ENCODE results near the gene ZKSCAN5. TPM values are rescaled to one million over a fixed set of nuclear protein-coding genes. Genes with fewer than 3 reads are reported as not detected.

ZKSCAN5 gene
- total RNA-seq, 1 donor from 2014 or later, result 15.3 TPM

GRCh38 chr7:99560834-99561736 lies 56.6 kb downstream of the ZKSCAN5 start:
- H3K4me3 Mint-ChIP-seq (ENCODE audit: unreplicated experiment), result peak overlapping the region; percentile 100
- FAIRE-seq (no peak), DNase-seq (ENCODE audit: low read depth) (no peak)
- no peaks in the 10 kb centered on the region for H3K9me3 ChIP-seq (ENCODE audit: insufficient read depth, low read depth, low read length)
- H4K20me1 ChIP-seq (ENCODE audit: insufficient read depth, low read length), result peaks cover 28% of the 10 kb centered on the region
- H3K36me3 Mint-ChIP-seq (ENCODE audit: low read depth, unreplicated experiment), result peaks cover 25% of the 10 kb centered on the region
- no peaks in the 10 kb centered on the region for H3K9me3 Mint-ChIP-seq (ENCODE audit: unreplicated experiment)
- H3K36me3 ChIP-seq (ENCODE audit: insufficient read depth, low read length), result peaks cover 41% of the 10 kb centered on the region
- H3K4me3 ChIP-seq (ENCODE audit: insufficient read depth, low read depth, low read length), result no peak overlapping the region
- peaks cover 78% of the 10 kb centered on the region for H3K79me2 ChIP-seq (ENCODE audit: insufficient read depth, low read length)
- no peaks in the 10 kb centered on the region for H3K27me3 ChIP-seq (ENCODE audit: insufficient read depth, low read length)
- peaks cover 45% of the 10 kb centered on the region for H3K4me1 Mint-ChIP-seq (ENCODE audit: low read depth, unreplicated experiment)
- no peaks in the 10 kb centered on the region for H3K27me3 Mint-ChIP-seq (ENCODE audit: low read depth, unreplicated experiment)
- H3K27ac ChIP-seq (ENCODE audit: low read depth, low read length), result peak overlapping the region; percentile 97
- H3K9ac ChIP-seq (ENCODE audit: low read length), result peak overlapping the region; percentile 81
- H3K4me2 ChIP-seq (ENCODE audit: low read length), result peak overlapping the region; percentile 95
- peak overlapping the region; percentile 86 for H3K27ac Mint-ChIP-seq (ENCODE audit: unreplicated experiment)
- H2AFZ ChIP-seq (ENCODE audit: low read depth, low read length), result no peak overlapping the region
- TF ChIP-seq EZH2 (IDR thresholded peaks at IDR 0.05; ENCODE audit: insufficient read depth, low read length) (no peak), CTCF (IDR thresholded peaks at IDR 0.05; ENCODE audit: insufficient read depth, low read depth, low read length) (no peak)
- H3K4me1 ChIP-seq (ENCODE audit: insufficient read depth, low read length), result peaks cover 52% of the 10 kb centered on the region

GRCh38 chr7:99561737-99562051 lies 57.2 kb downstream of the ZKSCAN5 start:
- DNase-seq (ENCODE audit: low read depth), result no peak
- no peak for FAIRE-seq
- peaks cover 43% of the 10 kb centered on the region for H3K36me3 ChIP-seq (ENCODE audit: insufficient read depth, low read length)
- peaks cover 81% of the 10 kb centered on the region for H3K79me2 ChIP-seq (ENCODE audit: insufficient read depth, low read length)
- H2AFZ ChIP-seq (ENCODE audit: low read depth, low read length), result no peak overlapping the region
- peak overlapping the region; percentile 80 for H3K4me2 ChIP-seq (ENCODE audit: low read length)
- no peak overlapping the region for H3K4me3 ChIP-seq (ENCODE audit: insufficient read depth, low read depth, low read length)
- H3K4me3 Mint-ChIP-seq (ENCODE audit: unreplicated experiment), result peak overlapping the region; percentile 57
- TF ChIP-seq EZH2 (IDR thresholded peaks at IDR 0.05; ENCODE audit: insufficient read depth, low read length) (no peak), CTCF (IDR thresholded peaks at IDR 0.05; ENCODE audit: insufficient read depth, low read depth, low read length) (no peak)
- H3K4me1 ChIP-seq (ENCODE audit: insufficient read depth, low read length), result peaks cover 52% of the 10 kb centered on the region
- peak overlapping the region; percentile 97 for H3K27ac ChIP-seq (ENCODE audit: low read depth, low read length)
- peak overlapping the region; percentile 97 for H3K27ac Mint-ChIP-seq (ENCODE audit: unreplicated experiment)
- peaks cover 25% of the 10 kb centered on the region for H3K36me3 Mint-ChIP-seq (ENCODE audit: low read depth, unreplicated experiment)
- no peaks in the 10 kb centered on the region for H3K9me3 ChIP-seq (ENCODE audit: insufficient read depth, low read depth, low read length)
- H4K20me1 ChIP-seq (ENCODE audit: insufficient read depth, low read length), result peaks cover 28% of the 10 kb centered on the region
- no peaks in the 10 kb centered on the region for H3K9me3 Mint-ChIP-seq (ENCODE audit: unreplicated experiment)
- H3K27me3 ChIP-seq (ENCODE audit: insufficient read depth, low read length), result no peaks in the 10 kb centered on the region
- H3K4me1 Mint-ChIP-seq (ENCODE audit: low read depth, unreplicated experiment), result peaks cover 44% of the 10 kb centered on the region
- H3K27me3 Mint-ChIP-seq (ENCODE audit: low read depth, unreplicated experiment), result no peaks in the 10 kb centered on the region
- peak overlapping the region; percentile 81 for H3K9ac ChIP-seq (ENCODE audit: low read length)

Data from astrocyte (in vitro differentiated cells and primary cell).